ENCODE results near the gene BCL7C.
"Not testable (repeated sequence)": the region's sequence is repeated elsewhere in the genome, so short reads cannot be mapped to it uniquely, and the experiment has no call there.

Gene BCL7C

DNA sequence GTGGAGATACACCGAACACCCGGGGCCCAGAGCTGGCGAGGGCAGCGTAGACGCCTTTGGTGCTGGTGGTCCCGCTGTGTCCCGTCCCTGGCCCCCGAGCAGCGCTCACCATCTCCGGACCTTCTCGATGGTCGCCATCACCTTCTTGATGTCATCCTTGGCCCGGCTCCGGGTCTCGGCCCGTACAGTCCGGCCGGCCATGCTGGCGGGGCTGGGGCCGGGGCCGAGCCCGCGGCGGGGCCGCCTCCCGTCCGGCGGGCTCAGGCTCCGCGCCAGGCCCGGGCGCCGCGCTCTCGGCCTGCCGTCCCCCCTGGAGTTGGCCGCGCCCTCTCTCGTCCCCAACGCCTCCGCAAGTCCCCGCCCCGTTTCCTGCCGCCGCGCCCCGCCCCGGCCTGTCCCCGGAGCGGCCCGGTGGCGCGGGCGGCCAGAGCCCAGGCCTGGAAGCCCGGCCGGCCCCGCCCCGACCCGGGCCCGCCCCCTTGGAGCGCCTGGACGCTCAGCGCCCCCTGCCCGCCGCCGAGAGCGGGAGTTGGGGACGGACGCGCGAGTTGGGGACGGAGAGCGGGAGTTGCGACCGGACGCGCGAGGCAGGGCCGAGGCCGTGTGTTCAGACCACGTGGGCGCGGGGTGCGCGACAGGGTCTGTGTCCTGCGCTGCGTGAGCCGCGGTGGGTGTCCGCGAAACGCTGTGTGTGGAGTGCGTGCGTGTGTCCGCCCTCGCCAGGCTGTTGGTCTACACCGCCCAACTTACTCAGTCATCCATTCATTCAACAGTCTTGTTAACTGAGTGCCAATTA lies at the start of gene BCL7C:
Gene BCL7C, minus strand, starts transcription at position 334 of the 796 bp plus-strand sequence. Its CDS starts 133 bp downstream, at position 201.
- DNase-seq (ENCODE audit: low read depth, low spot score) = no peak
- H3K27ac ChIP-seq = peak within 1 kb of the TSS; percentile 99

- DNase-seq (ENCODE audit: low read depth, low spot score) = no peak
- H3K27ac ChIP-seq = peak overlapping the region; percentile 94
Observed at GRCh38 chr16:30942426-30942806, 48.5 kb upstream of the BCL7C start.

GRCh38 chr16:30941600-30942425 lies 47.9 kb upstream of the BCL7C start:
- H3K27ac ChIP-seq = peak overlapping the region; percentile 94
- no peak for DNase-seq (ENCODE audit: low read depth, low spot score)

DNA sequence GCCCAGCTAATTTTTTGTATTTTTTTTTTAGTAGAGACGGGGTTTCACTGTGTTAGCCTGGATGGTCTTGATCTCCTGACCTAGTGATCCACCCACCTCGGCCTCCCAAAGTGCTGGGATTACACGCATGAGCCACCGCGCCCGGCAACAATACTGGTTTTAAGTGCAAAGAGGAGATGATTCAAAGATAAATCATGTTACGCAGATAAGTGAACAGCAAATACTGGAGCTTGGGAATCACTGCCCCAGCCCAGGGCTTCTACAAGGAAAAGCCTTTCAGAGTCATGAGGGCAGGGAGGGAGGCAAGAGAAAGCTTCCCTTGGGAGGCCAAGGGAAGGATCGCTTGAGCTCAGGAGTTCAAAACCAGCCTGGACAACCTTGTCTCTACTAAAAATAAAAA lies 45.7 kb upstream of the BCL7C start:
- peak overlapping the region; percentile 94 for H3K27ac ChIP-seq
- DNase-seq (ENCODE audit: low read depth, low spot score) = not testable (repeated sequence)

DNA sequence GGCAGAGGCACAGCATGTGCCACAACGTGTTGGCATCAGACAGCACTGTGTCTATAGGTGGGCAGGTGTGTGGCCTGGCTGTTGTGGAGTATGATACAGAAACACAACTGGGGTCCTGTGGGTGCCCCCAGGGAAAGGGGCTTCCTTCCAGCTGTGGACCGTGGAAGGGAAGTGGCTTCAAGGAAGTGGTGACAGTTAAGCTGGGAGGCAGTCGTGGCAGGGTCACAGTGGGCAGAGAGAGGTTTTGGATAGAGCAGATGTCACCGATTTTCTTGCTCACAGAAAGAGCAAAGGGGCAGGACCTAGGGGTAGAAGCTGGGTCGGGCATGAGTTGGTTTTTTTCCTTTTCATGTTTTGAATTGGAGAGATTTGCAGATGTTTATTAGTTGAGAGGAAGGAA lies 43.8 kb upstream of the BCL7C start:
- no peak for DNase-seq (ENCODE audit: low read depth, low spot score)
- H3K27ac ChIP-seq = peak overlapping the region; percentile 94

DNA sequence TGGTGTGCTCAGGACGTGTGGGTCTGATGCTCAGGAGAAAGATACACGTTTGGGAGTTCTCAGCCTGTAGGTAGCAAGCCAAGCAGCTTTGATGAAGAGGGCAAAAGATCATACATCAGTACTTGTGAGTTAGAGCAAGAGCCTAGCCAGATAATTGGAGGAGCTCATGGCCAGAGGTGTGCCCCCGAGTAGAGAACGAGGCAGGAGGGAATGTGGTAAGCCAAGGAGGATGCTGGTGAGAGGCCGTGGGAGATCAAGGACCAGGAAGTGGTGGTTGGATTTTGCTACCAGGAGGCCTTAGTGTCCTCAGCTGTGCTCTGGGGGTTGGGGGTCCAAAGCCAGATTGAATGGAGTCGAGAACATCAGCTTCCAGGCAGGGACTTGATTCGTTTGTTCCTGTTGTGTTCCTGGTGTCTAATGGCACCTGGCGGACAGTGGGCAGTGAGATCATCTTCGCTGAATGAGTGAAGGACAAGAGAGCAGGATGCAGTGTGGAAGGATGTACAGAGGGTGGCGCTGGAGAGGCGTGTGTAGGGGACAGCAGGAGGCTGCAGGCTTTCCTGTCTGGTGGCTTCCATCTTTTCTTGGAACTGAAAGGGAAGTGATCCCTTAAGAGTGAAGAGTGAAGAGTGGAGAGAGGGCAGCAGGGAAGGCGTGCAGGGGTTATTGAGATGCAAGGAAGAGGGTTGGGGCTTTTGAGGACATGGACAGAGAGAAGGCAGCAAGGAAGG lies 41.1 kb upstream of the BCL7C start:
- no peak overlapping the region for H3K27ac ChIP-seq

DNA sequence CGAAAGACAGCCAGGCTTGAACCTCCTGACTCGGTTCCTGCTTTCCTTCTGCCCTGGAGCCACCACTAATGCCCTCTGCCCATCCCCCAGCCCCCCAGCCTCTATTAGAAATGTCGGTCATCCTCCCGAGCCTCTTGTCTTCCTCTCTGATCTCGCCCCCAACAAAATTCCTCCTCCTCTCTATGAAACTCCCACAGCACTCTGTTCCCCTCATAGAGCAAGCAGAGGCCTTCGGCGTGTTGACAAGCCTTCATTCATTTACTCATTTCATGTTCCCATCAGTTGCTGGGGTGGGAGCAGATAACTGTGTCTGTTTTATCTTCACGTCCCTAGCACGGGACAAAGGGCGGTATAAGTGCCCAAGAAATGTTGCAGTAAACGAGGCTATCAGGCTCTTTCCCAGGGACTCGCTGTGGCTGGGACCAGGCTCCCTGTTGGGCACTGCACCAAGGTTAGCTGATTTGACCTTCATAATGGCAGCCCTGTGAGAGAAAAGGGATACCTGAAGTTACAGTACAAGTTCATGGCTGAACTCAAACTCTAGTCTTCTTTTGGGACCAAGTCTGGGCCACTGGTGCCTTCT lies 37.3 kb upstream of the BCL7C start:
- no peak overlapping the region for H3K27ac ChIP-seq
- no peak for DNase-seq (ENCODE audit: low read depth, low spot score)

More for the DNA sequence above, 41.1 kb upstream of the BCL7C start:
- no peak for DNase-seq (ENCODE audit: low read depth, low spot score)

- DNase-seq (ENCODE audit: low read depth, low spot score) = no peak
- no peak overlapping the region for H3K27ac ChIP-seq
Observed at GRCh38 chr16:30930160-30930571, 36.3 kb upstream of the BCL7C start.

GRCh38 chr16:30929167-30929566 lies 35.3 kb upstream of the BCL7C start:
- H3K27ac ChIP-seq = no peak overlapping the region
- no peak for DNase-seq (ENCODE audit: low read depth, low spot score)

- H3K27ac ChIP-seq = no peak overlapping the region
- DNase-seq (ENCODE audit: low read depth, low spot score) = no peak
Observed at GRCh38 chr16:30928390-30928789, 34.5 kb upstream of the BCL7C start.

DNA sequence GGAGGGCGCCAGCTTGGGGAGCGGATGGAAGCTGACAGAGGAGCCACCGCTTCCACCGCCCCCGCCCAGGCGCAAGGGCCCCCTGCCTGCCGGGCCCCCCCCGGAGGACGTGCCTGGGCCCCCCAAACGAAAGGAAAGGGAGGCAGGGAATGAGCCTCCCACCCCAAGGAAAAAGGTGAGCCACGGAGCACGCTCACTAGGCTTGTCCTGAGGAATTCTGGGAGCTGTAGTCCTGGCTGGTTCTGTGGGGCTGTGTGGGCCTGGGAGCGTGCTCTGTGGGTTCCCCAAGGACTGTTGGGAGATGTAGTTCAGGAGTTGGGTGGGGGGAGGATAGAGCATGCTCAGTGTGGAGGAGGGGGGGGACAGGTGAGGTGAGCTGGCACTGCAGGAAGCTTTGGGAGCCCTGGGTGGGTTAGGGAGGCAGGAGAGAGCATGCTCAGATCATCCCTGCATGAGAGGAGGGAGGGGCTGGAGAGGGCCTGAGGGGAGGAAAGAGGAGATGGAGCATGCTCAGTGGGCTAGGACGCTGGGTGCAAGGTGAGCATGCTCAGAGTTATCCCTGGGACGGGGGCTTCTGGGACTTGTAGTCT lies 34.0 kb upstream of the BCL7C start:
- DNase-seq (ENCODE audit: low read depth, low spot score) = no peak
- no peak overlapping the region for H3K27ac ChIP-seq

DNA sequence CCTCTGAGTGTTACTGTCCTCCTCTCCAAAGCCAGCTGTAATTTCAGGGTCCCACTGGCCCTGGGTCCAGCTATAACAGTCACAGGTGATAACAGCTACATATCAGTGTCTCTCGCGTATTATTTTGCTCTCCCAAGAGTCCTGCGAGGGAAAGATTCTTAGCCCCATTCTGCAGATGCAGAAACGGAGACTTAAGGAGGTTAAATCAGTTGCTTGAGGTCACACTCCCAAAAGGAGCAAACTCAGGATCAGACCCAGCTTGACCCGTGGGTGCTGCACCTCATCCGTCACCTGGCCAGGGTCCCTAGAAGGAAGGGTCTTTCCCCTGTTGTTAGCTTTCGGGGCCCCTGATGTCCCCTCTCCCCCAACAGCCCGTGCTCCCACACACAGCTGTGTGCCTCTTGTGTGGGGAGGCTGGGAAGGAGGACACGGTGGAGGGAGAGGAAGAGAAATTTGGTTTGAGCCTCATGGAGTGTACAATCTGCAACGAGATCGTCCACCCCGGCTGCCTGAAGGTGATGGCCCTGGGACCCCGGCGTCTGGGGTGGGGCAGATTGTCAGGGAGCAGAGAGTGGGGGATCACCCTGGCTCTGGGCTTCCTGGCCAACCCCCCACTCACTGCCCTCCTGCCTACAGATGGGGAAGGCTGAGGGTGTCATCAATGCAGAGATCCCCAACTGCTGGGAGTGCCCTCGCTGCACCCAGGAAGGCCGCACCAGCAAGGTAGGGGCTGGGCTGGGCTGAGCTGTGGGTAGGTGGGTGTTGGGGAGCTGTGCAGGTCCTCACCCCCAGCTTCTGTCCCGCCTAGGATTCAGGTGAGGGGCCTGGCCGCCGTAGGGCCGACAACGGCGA lies 33.3 kb upstream of the BCL7C start:
- H3K27ac ChIP-seq = no peak overlapping the region
- no peak for DNase-seq (ENCODE audit: low read depth, low spot score)

DNA sequence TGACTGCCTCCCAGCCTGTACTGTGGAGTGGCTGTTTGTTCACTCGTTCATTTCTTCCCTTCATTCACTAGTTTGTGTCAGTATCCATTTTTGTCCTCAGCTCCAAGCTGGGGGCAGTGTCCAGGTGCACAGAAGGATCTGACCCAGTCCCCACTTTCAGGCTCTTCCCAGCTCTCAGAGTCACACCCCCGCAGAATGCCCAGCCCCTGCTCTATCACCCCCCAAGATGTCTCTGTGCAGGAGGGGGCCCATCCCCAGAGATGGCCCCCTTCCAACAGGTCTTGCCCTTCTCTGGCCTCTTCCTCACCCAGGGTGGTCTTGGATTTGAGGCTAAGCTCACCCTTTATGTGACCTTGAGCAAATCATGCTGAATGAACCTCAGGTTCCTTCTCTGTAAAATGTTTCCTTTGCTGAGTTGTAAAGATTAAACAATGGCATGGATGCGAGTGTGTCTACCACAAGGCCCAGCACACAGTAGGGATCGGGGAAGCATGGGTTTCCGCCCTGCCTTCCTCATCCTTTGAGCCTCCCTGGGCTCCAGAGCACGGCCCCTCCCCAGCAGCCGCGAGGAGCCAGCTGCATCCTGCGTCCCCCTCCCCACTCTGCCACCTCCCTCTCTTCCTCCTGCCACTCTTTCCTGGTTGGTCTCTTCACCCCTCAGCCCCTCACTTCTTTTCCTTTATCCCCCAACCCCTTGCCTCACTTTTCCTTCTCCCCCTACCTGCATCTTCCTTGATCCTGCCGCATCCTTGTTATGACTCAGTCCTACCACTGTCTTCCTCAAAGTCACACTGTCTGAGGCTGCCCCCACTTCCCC lies 32.3 kb upstream of the BCL7C start:
- DNase-seq (ENCODE audit: low read depth, low spot score) = no peak
- no peak overlapping the region for H3K27ac ChIP-seq

DNA sequence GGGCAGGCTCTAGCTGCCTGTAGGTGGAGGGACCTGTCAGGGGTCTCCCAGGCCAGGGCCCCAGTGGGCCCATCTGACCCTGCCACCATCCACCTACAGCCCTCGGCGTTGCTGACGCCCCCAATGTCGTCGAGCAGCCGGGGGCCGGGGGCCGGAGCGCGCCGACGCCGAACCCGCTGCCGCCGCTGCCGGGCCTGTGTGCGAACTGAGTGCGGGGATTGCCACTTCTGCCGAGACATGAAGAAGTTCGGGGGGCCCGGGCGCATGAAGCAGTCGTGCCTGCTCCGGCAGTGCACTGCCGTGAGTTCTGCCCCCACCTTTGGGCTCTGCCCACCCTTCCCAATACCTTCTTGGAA lies 31.7 kb upstream of the BCL7C start:
- H3K27ac ChIP-seq = no peak overlapping the region
- DNase-seq (ENCODE audit: low read depth, low spot score) = no peak

- no peak for DNase-seq (ENCODE audit: low read depth, low spot score)
- no peak overlapping the region for H3K27ac ChIP-seq
Observed at GRCh38 chr16:30924913-30925631, 31.2 kb upstream of the BCL7C start.

DNA sequence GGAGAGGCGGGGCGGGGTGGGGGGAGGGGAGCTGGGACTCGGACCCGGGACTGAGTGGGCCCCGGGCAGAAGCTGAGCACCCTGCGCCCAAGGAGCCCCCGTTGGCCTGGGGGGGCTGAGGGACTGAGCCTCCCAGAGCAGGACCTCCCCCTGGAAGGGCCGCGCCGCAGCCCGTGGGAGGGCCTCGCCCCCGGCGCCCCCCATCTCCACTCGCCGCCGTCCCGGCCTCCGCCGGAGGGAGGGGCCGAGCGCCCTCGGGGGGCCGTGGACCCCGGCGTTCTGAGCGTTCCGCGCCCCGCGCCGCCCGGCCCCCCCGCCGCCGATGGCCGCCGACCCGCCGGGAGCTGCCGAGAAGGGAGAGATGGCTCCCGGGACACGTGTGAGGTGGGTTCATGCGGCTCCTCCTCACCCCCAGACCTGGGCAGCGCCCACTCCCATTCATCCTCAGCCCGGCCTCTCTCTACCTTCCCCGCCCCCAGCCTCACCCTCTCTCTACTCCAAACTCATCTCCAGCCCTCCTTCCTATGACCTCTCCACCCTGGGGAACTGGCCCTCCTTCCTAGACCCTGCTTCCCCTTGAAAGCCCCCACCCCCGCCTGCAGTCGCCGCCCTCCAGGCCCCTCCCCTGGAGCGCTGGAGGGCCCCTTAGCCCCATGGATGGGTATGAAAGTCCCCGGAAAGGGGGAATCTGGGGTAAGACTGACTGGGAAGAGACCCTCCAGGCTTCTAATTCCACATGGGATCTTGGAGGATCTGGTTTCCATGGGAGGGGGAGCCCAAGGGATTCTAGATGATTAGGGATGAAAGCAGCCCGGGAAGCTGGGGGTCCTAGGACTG lies 30.4 kb upstream of the BCL7C start:
- H3K27ac ChIP-seq = peak overlapping the region; percentile 90

GRCh38 chr16:30923554-30924075 lies 29.7 kb upstream of the BCL7C start, which contains the start of gene FBXL19:
FBXL19 (plus strand) TSS chr16:30923572; CDS start chr16:30925755, 2,183 bp downstream.
- no peak for DNase-seq (ENCODE audit: low read depth, low spot score)
- peak within 1 kb of the TSS; percentile 90 for H3K27ac ChIP-seq

More for the DNA sequence above, 30.4 kb upstream of the BCL7C start:
- DNase-seq (ENCODE audit: low read depth, low spot score) = no peak
